Measurements from ENCODE around the gene BTBD9.

Gene BTBD9

DNA sequence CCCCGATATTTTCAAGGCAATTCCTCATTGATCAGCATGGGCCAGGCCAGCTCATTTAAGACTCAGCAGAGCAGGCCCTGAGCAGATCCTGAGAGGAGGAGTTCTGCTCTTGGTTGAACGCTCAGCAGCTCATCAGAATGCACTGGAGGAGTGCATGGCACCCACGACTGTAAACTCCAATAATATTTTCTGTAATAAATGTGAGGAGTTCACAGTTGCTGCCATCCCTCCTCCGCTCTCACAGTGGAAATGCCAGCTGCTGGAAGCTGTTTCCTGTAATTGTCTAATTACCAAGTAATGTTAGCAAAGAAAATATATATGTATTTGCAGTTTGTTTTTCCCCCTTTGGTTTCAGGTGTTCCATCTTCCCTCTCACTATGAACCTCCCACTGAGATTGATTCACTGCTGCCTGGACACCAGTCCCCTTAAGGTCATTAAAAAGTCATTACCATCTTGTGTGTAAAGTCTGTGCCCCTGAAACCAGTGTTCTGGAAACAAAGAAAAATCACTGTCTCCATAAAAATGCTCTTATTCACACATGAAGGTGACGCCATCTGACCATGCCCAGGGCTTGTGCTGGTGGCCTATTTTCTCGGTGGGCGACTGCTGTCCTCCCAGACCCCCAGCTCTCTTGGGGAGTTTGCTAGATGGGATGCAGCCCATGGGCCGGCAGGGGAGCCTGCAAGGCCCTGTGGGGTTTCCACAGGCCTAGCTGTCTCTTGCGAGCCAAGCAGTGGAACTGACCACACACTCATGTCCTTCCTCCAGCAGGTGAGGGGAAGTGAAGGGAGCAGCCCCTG is 446.0 kb downstream of the BTBD9 start:
- no peak for DNase-seq (ENCODE audit: low read depth)

DNA sequence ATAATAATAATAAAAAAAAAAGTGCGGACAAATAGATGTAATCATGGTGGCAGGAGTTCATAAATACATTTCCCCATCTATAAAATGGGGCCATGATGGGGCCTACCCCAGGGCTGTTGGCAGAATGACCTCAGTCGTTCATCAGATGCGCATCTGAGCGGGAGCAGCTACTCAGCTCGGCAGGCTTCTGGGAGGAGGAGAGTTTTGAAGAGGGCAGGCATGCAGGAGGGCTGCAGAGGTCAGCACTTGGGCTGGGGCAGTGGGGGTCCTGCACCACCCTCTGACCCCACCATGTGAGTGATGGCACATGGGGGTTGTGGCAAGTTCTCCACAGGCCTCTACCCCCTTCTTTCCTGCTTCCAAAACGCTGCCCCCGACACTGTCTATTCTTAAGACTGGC is 446.7 kb downstream of the BTBD9 start:
- DNase-seq (ENCODE audit: low read depth) = no peak

DNA sequence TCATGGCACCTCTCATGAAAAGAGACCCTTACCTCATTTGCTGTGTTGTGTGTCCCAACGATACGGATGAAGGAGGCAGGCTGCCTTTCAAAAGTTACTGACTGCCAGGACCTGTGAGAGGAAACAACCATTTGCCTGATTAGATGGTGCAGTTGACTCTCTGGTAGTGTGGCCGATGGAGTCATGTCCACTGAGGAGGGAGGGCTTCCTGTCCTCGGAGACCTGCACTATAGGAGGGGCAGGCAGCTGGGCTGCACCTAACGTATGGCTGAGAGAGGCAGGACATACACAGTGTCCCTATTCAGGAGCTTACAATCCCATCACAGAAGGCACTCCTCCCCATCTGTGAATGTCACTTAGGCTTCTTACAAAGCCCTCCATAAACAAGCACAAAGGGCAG is 447.2 kb downstream of the BTBD9 start:
- DNase-seq (ENCODE audit: low read depth) = no peak

GRCh38 chr6:38192011-38192410 is 447.7 kb downstream of the BTBD9 start:
- DNase-seq (ENCODE audit: low read depth) = no peak

- no peak for DNase-seq (ENCODE audit: low read depth)
Measured at GRCh38 chr6:38191418-38191817, 448.3 kb downstream of the BTBD9 start.

GRCh38 chr6:38188677-38189335 is 450.9 kb downstream of the BTBD9 start:
- no peak for DNase-seq (ENCODE audit: low read depth)

DNA sequence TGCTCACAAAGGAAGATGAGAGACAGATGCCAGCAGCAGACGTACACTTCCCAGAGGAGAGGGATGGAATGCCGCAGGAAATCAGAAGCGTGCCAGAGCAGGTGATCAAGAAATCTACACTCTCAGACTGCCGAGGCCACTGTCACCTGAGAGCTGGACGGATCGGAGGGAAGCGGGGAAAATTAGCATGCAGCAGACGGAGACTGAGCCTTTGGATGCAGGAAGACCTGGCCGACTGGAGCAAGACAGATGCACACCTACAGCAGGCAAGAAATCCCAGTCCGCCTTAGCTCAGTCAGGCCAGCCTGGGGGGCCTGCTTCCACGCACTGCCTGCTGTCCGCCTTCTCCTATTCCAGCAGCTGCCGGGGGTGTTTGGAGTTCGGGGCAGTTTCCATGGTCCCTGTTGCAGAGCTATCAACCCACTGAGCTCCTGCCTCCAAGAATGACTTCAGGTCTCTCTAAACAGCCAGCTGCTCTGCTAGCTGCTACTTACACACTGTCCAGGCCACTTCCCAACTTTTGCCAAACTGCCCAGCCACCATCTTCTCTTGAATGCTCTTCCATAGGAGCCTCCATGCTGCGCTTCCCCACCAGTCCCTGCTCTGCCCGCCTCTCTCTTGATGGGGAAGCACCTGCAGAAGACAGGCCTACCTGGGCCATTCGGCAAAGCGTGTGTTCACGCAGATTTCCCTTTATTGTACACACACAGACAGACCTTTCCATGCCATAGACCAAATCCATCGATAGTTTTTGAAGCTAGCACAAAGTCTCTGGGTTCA is 451.7 kb downstream of the BTBD9 start:
- DNase-seq (ENCODE audit: low read depth) = no peak

DNA sequence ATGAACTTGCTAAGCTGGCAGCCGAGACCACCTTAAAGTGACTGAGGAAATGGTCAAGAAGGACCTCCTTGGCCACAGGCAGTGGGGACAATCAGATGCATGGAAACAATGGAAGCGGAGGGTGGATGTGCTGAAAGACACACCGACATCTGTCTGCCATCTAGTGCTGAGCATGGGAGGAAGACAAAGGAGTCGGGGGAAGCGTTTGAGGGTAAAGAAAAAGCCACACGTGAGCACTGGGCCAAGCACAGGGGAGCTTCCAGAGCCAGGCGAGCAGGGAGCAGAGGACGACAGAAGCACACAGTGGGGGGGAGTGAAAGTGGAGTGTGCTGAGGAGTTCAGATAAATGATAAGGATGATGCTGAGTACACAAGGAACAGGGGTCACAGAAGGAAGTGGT is 452.4 kb downstream of the BTBD9 start:
- no peak for DNase-seq (ENCODE audit: low read depth)

GRCh38 chr6:38185752-38186151 is 454.0 kb downstream of the BTBD9 start:
- DNase-seq (ENCODE audit: low read depth) = no peak

GRCh38 chr6:38185244-38185643 is 454.5 kb downstream of the BTBD9 start:
- DNase-seq (ENCODE audit: low read depth) = no peak

DNA sequence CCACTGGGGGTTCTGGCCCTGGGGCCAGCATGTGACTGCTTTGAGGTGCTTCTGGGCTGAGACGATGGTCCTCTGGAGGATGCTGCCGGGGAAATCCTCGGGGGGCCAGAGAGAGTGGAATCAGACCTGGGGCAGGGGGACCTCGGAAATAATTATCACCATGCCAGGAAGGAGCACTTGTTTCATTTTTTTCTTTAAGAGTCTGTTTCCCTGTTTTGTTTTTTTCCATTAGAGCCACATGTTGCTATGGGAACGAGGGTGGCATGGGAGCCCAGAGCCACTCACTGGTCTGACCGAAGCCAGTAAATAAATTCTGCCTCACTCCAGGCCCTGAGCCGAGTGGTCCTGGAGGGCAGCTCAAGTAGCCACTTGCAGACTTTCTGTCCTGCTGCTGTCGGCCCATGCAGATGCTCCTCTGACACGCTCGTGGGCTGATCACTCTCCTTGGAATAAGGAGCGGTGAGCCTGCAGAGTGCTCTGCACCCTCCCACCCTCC is 455.1 kb downstream of the BTBD9 start:
- DNase-seq (ENCODE audit: low read depth) = no peak

DNA sequence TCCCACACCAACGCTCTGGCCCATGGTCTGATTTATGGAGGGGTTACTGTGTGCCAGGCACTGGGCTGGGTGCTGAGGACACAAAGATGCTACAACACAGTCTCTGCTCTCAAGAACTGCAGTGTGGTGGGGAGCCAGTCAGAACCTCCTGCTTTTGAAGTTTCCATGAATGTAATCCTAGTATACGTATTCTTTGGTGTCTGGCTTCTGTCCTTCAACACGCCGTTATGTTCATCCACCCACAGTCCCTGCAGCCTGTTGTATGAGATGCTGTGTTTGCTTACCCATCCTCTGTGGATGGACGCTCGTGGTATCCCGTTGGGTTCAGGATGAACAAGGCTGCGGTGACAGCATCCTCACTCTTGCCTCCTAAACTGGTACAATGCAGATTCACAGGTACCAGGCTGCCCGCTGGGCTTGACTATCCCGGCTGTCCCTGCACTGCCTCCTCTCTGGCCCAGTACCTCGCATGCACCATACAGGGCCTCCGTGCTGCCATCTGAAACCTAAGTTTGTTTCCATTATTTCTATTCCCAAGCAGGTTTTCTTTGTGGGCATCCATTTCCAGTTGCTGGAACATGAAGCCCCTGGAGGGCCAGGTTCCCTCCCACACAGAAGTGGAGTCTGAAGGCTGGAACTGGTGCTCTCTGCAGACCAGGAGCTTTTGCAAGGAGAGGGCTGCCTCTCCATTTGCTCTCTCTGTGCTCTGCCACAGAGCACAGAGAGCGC is 455.7 kb downstream of the BTBD9 start:
- no peak for DNase-seq (ENCODE audit: low read depth)

DNA sequence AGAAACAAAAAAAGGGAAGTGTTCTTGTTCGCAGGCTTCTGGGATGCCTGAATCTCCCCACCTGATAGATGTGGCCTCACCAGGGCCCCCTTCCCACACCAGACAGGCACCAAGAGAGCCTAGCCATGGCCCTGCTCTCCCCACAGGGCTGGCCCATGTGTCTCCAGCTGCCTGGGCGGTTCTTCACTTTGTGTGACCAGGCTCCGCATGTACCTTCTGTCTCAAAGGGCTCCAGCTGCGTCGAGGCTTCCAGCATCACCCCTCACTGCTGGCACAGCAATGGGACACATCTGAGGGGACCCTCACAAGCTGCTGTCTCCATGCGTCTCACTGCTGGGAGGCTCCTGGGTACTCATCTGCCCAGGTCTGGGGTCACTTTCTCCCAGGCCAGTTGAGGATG is 457.3 kb downstream of the BTBD9 start:
- no peak for DNase-seq (ENCODE audit: low read depth)

GRCh38 chr6:38180586-38180985 is 459.1 kb downstream of the BTBD9 start:
- no peak for DNase-seq (ENCODE audit: low read depth)

GRCh38 chr6:38179794-38180430 is 459.8 kb downstream of the BTBD9 start:
- DNase-seq (ENCODE audit: low read depth) = no peak

DNA sequence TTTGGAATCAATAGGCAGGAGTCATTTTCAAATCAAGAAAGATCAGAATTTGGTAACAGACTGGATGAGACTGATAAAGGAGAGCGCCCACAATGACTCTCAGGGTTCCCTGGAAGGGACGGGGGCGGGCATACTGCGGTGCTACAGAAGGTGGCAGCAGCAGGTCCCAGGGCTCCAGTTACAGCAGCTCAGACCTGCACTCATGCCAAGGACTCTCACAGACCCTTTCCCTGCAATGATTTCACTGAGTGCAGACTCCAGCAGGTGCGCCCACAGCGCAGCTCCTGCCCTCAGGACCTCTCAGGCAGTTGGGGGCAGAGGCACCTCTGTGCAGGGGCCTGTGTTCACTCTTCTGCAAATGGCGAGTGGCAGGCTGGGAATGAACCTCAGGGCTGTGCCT is 460.4 kb downstream of the BTBD9 start:
- no peak for DNase-seq (ENCODE audit: low read depth)

DNA sequence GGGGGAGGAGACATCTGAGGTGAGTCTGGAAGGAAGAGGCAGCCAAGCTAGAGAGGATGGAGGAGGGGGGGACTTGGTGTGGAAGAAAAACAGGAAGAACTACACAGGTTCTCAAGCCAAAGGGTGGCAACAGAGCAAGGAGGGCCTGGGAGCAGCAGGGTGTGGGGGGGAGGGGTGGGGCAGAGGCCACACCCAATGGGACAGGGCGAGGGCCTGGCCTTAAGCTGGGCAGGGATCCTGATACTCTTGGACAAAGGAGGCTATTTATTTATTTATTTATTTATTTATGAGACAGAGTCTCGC is 461.2 kb downstream of the BTBD9 start:
- no peak for DNase-seq (ENCODE audit: low read depth)

GRCh38 chr6:38177882-38178583 is 461.7 kb downstream of the BTBD9 start:
- DNase-seq (ENCODE audit: low read depth) = no peak

DNA sequence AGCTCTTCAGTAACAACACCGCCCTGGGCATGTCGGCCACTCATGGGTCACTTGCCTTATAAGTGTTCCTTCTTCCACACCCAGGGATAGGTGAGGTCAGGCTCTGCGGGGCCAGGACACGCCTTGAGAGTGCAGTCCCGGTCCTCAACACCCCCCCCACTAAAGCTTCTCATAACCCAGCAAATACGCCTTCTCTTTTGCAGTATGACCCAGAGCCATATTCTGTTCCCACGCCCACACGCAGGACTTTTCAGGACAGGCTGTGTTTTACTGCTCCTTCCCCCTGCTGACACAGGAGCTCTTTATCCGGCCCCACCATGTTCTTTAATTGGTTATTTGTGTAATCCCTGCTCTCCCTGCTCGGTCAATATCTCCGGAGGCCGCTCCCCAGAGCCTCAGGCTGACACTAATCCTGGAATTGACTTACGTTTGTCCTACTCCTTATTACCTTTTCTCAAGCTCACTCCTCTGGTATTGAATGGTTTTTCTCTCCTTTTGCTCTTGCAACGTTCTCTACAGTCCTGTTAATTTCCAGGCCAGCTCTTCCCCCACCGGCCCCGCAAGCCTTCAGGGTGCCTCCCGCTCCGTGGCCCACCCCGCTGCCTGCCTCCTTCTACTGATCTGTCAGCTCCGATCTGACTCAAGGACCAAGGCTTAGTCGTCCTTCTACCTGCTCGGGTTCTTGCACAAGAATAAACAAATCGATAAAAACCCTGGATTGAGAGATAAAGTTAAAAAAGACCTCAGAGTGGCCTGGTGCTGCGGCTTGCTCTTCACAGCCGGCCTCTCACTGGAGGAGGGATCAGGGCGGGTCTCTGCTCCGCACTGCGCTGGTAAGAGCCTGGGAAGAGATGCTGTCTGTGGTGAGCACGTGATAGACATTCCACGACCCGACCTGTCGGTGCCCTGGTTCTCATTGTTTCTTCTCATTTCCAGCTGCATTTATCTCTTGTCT is 462.7 kb downstream of the BTBD9 start:
- no peak for DNase-seq (ENCODE audit: low read depth)

GRCh38 chr6:38175786-38176185 is 463.9 kb downstream of the BTBD9 start:
- DNase-seq (ENCODE audit: low read depth) = no peak
